ENCODE measurements around the gene ZWILCH.

DNA sequence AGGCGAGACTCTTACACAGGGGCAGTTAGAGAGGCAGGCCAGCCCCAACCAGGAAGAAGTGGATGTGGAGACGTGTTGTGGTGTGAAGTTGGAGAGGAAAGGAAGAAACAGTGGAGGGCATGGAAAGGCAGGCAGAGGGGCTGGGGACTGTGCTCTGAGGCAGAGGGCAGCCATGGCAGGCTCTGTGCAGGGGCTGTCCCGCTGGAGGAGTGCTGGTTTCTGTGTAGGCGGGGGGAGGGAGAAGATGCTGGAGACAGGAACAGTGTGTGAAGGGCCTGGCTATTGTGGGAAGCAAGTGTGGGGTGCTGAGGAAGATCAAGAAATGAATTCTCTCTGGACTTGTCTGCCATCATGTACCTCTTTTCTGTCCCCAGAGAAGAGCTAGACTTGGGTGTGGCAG lies 28.6 kb upstream of the ZWILCH start:
- TF ChIP-seq, protein P1, sequence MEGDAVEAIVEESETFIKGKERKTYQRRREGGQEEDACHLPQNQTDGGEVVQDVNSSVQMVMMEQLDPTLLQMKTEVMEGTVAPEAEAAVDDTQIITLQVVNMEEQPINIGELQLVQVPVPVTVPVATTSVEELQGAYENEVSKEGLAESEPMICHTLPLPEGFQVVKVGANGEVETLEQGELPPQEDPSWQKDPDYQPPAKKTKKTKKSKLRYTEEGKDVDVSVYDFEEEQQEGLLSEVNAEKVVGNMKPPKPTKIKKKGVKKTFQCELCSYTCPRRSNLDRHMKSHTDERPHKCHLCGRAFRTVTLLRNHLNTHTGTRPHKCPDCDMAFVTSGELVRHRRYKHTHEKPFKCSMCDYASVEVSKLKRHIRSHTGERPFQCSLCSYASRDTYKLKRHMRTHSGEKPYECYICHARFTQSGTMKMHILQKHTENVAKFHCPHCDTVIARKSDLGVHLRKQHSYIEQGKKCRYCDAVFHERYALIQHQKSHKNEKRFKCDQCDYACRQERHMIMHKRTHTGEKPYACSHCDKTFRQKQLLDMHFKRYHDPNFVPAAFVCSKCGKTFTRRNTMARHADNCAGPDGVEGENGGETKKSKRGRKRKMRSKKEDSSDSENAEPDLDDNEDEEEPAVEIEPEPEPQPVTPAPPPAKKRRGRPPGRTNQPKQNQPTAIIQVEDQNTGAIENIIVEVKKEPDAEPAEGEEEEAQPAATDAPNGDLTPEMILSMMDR (conservative IDR thresholded peaks at IDR 0.05 in 1 of 2, IDR thresholded peaks at IDR 0.05 in 1 of 2; ENCODE audit: low read depth in 1 of 2, low read length in 2 of 2), result no peak
- TF ChIP-seq EZH2 (IDR thresholded peaks at IDR 0.05; ENCODE audit: low read length, missing control alignments), result no peak
